ENCODE results near the gene WARS2.
"Not testable (repeated sequence)": the region's sequence is repeated elsewhere in the genome, so short reads cannot be mapped to it uniquely, and the experiment has no call there.

The WARS2 gene

GRCh38 chr1:119140177-119141019 lies at the start of gene WARS2:
Gene WARS2 (minus strand): TSS chr1:119140653. CDS start chr1:119140644, 9 bp downstream.
- in situ Hi-C loops (cut with MboI; ENCODE audit: low sequenced_read_pairs), result no loop called here

GRCh38 chr1:119188926-119189325 lies 48.5 kb upstream of the WARS2 start:
- in situ Hi-C loops (cut with MboI; ENCODE audit: low sequenced_read_pairs), result no loop called here

- in situ Hi-C loops (cut with MboI; ENCODE audit: low sequenced_read_pairs), result no loop called here
Measured at GRCh38 chr1:119187416-119187815, 47.0 kb upstream of the WARS2 start.

- in situ Hi-C loops (cut with MboI; ENCODE audit: low sequenced_read_pairs), result no loop called here
Measured at GRCh38 chr1:119186471-119186870, 46.0 kb upstream of the WARS2 start.

- in situ Hi-C loops (cut with MboI; ENCODE audit: low sequenced_read_pairs), result no loop called here
Measured at GRCh38 chr1:119184972-119185371, 44.5 kb upstream of the WARS2 start.

- in situ Hi-C loops (cut with MboI; ENCODE audit: low sequenced_read_pairs), result no loop called here
Measured at GRCh38 chr1:119181218-119181617, 40.8 kb upstream of the WARS2 start.

- in situ Hi-C loops (cut with MboI; ENCODE audit: low sequenced_read_pairs), result no loop called here
Measured at GRCh38 chr1:119179051-119179450, 38.6 kb upstream of the WARS2 start.

GRCh38 chr1:119172927-119173326 lies 32.5 kb upstream of the WARS2 start:
- in situ Hi-C loops (cut with MboI; ENCODE audit: low sequenced_read_pairs), result not testable (repeated sequence)

- in situ Hi-C loops (cut with MboI; ENCODE audit: low sequenced_read_pairs), result not testable (repeated sequence)
Measured at GRCh38 chr1:119171381-119172010, 31.0 kb upstream of the WARS2 start.

- in situ Hi-C loops (cut with MboI; ENCODE audit: low sequenced_read_pairs), result no loop called here
Measured at GRCh38 chr1:119163396-119163795, 22.9 kb upstream of the WARS2 start.

- in situ Hi-C loops (cut with MboI; ENCODE audit: low sequenced_read_pairs), result no loop called here
Measured at GRCh38 chr1:119160866-119161265, 20.4 kb upstream of the WARS2 start.

GRCh38 chr1:119160409-119160808 lies 20.0 kb upstream of the WARS2 start:
- in situ Hi-C loops (cut with MboI; ENCODE audit: low sequenced_read_pairs), result no loop called here

- in situ Hi-C loops (cut with MboI; ENCODE audit: low sequenced_read_pairs), result no loop called here
Measured at GRCh38 chr1:119159966-119160365, 19.5 kb upstream of the WARS2 start.

GRCh38 chr1:119159111-119159510 lies 18.7 kb upstream of the WARS2 start:
- in situ Hi-C loops (cut with MboI; ENCODE audit: low sequenced_read_pairs), result no loop called here

- in situ Hi-C loops (cut with MboI; ENCODE audit: low sequenced_read_pairs), result not testable (repeated sequence)
Measured at GRCh38 chr1:119156761-119157160, 16.3 kb upstream of the WARS2 start.

- in situ Hi-C loops (cut with MboI; ENCODE audit: low sequenced_read_pairs), result not testable (repeated sequence)
Measured at GRCh38 chr1:119155069-119155468, 14.6 kb upstream of the WARS2 start.

GRCh38 chr1:119150150-119150549 lies 9.7 kb upstream of the WARS2 start:
- in situ Hi-C loops (cut with MboI; ENCODE audit: low sequenced_read_pairs), result no loop called here

GRCh38 chr1:119147661-119148090 lies 7.2 kb upstream of the WARS2 start:
- in situ Hi-C loops (cut with MboI; ENCODE audit: low sequenced_read_pairs), result no loop called here

GRCh38 chr1:119146466-119146865 lies 6.0 kb upstream of the WARS2 start:
- in situ Hi-C loops (cut with MboI; ENCODE audit: low sequenced_read_pairs), result no loop called here

GRCh38 chr1:119144813-119145212 lies 4.4 kb upstream of the WARS2 start:
- in situ Hi-C loops (cut with MboI; ENCODE audit: low sequenced_read_pairs), result no loop called here

- in situ Hi-C loops (cut with MboI; ENCODE audit: low sequenced_read_pairs), result no loop called here
Measured at GRCh38 chr1:119143706-119144105, 3.3 kb upstream of the WARS2 start.

GRCh38 chr1:119141660-119142059 lies 1.2 kb upstream of the WARS2 start:
- in situ Hi-C loops (cut with MboI; ENCODE audit: low sequenced_read_pairs), result no loop called here

Measured in hTERT RPE-1 (cell line).